Mesenchymal stem cell (in vitro differentiated cells and primary cell): ENCODE measurements around the gene DIS3L2.

Experiments used
- DNase-seq: peaks from one replicate; pipeline ENCODE4 v3.0.0-alpha.2; 2013
- H2AFZ ChIP-seq: one replicate; pipeline ENCODE4 v1.6.1; 2013; ENCODE audit warnings: low read depth, mild to moderate bottlenecking, control low read depth, inconsistent platforms, low read length, moderate library complexity
- H2AK5ac ChIP-seq: 2 replicates; pipeline ENCODE4 v1.6.1; 2013; ENCODE audit warnings: low read length, moderate library complexity, mild to moderate bottlenecking, inconsistent platforms; ENCODE audit not compliant: severe bottlenecking
- H2BK120ac ChIP-seq: one replicate; pipeline ENCODE4 v1.6.1; 2013; ENCODE audit warnings: low read depth, mild to moderate bottlenecking, inconsistent platforms, low read length, moderate library complexity
- H2BK12ac ChIP-seq, 2 experiments: one replicate each; pipeline ENCODE4 v1.6.1; 2013; ENCODE audit warnings: inconsistent platforms in 2 of 2, low read length in 2 of 2, mild to moderate bottlenecking in 2 of 2, moderate library complexity in 2 of 2, control low read depth in 1 of 2
- H2BK15ac ChIP-seq: one replicate; pipeline ENCODE4 v1.6.1; 2013; ENCODE audit warnings: mild to moderate bottlenecking, low read depth, inconsistent platforms; ENCODE audit not compliant: poor library complexity, severe bottlenecking
- H2BK5ac ChIP-seq: 2 replicates; pipeline ENCODE4 v1.6.1; 2013; ENCODE audit warnings: low read depth, mild to moderate bottlenecking, low read length, control low read depth, inconsistent platforms; ENCODE audit not compliant: poor library complexity, severe bottlenecking
- H3K14ac ChIP-seq, 2 experiments: one replicate each; pipeline ENCODE4 v1.6.1; 2013; ENCODE audit warnings: inconsistent platforms in 2 of 2, low read length in 2 of 2, control low read depth in 1 of 2, mild to moderate bottlenecking in 1 of 2, moderate library complexity in 1 of 2
- H3K18ac ChIP-seq, 2 experiments: one replicate each; pipeline ENCODE4 v1.6.1; 2013; ENCODE audit warnings: inconsistent platforms in 2 of 2, low read length in 2 of 2, control low read depth in 1 of 2, low read depth in 1 of 2, mild to moderate bottlenecking in 1 of 2
- H3K23ac ChIP-seq, 2 experiments: one replicate each; pipeline ENCODE4 v1.6.1; 2013; ENCODE audit warnings: inconsistent platforms in 2 of 2, low read length in 2 of 2, mild to moderate bottlenecking in 2 of 2, moderate library complexity in 2 of 2, control low read depth in 1 of 2
- H3K27ac ChIP-seq: 2 replicates; pipeline ENCODE4 v1.5.1; 2013; ENCODE audit warnings: mild to moderate bottlenecking, moderate library complexity, low read length, control low read depth, inconsistent platforms; ENCODE audit not compliant: poor library complexity, severe bottlenecking
- H3K27me3 ChIP-seq, 2 experiments: 2 replicates each; pipeline versions ENCODE4 v1.6.1 to v1.7.0; 2013; ENCODE audit warnings: low read length in 2 of 2, mild to moderate bottlenecking in 2 of 2, moderate library complexity in 2 of 2, control low read depth in 1 of 2, inconsistent platforms in 1 of 2; ENCODE audit not compliant: control insufficient read depth in 1 of 2, insufficient read depth in 1 of 2
- H3K36me3 ChIP-seq, 2 experiments: 2 replicates each; pipeline versions ENCODE4 v1.6.1 to v1.7.0; 2013; ENCODE audit warnings: low read length in 2 of 2, control low read depth in 1 of 2, inconsistent platforms in 1 of 2, low read depth in 1 of 2, mild to moderate bottlenecking in 1 of 2; ENCODE audit not compliant: insufficient read depth in 2 of 2, control insufficient read depth in 1 of 2
- H3K4ac ChIP-seq, 2 experiments: one replicate each; pipeline ENCODE4 v1.6.1; 2013; ENCODE audit warnings: inconsistent platforms in 2 of 2, low read length in 2 of 2, mild to moderate bottlenecking in 2 of 2, moderate library complexity in 2 of 2, control low read depth in 1 of 2, low read depth in 1 of 2
- H3K4me1 ChIP-seq: 2 replicates; pipeline ENCODE4 v1.6.1; 2013; ENCODE audit warnings: low read depth, low read length, control low read depth; ENCODE audit not compliant: control insufficient read depth, insufficient read depth
- H3K4me2 ChIP-seq: 2 replicates; pipeline ENCODE4 v1.6.1; 2013; ENCODE audit warnings: low read length, mild to moderate bottlenecking, inconsistent platforms; ENCODE audit not compliant: poor library complexity, severe bottlenecking
- H3K4me3 ChIP-seq, 2 experiments: 2 replicates each; pipeline versions ENCODE4 v1.5.1 to v1.7.0; 2013; ENCODE audit warnings: low read length in 2 of 2, mild to moderate bottlenecking in 2 of 2, control low read depth in 1 of 2, low read depth in 1 of 2; ENCODE audit not compliant: insufficient read depth in 1 of 2
- H3K79me1 ChIP-seq: replicated peaks from 2 replicates; pipeline ENCODE4 v1.6.1; 2013; ENCODE audit warnings: mild to moderate bottlenecking, control low read depth, low read length, inconsistent platforms; ENCODE audit not compliant: poor library complexity, severe bottlenecking
- H3K9ac ChIP-seq: 2 replicates; pipeline ENCODE4 v1.7.0; 2013; ENCODE audit warnings: mild to moderate bottlenecking, low read length, moderate library complexity
- H3K9me3 ChIP-seq: 2 replicates; pipeline ENCODE4 v1.7.0; 2013; ENCODE audit warnings: mild to moderate bottlenecking, low read length; ENCODE audit not compliant: control insufficient read depth
- H4K8ac ChIP-seq: one replicate; pipeline ENCODE4 v1.6.1; 2013; ENCODE audit warnings: inconsistent platforms, mild to moderate bottlenecking, low read length, moderate library complexity
- H4K91ac ChIP-seq: one replicate; pipeline ENCODE4 v1.6.1; 2013; ENCODE audit warnings: mild to moderate bottlenecking, low read length, inconsistent platforms
- WGBS: methylation state at CpG from one replicate; pipeline ENCODE4 v1.1.7; 2013; ENCODE audit warnings: mixed read lengths; 5-methylcytosine and 5-hydroxymethylcytosine counted together

Gene DIS3L2

DNA sequence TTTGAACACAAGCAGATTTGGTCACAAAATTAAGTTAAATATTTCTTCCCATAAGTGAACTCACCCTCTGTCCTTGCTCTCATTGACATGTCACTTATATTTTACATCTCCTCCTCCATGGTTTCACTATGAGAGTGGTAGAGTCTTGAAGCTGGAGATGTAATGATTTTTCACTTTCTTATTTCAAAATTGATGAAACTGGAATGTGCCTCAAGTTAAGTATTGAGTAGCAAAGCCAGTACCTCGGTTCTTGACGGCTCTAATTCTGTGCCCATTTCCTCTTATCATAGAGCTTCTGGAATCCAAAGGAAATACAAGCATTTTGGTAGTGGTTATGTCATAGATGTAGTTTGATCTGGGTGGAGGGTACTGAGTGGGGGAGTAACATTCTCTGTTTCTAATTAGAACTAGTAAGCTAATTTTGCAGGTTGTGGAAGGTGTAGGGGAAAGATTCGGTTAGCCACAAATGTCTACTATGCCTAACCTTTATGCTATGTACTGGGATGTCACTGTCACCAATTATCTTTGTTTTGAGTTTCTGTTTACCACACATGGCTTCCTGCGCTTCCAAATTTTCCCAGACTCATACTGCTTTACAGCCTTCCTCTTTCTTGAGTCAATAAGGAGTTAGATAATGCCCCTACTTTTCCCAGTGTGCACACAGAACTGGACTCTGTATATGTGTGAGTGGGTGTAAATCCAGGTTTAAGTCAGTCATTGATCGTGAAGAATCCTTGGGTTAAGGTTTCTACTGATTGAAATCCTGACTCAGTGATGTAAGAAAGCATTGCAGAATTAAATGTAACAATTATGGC is 96.8 kb downstream of the DIS3L2 start:
- H3K36me3 ChIP-seq: peaks cover 0 to 1% of the 10 kb centered on the region in 2 experiments
- H2AFZ ChIP-seq: no peak overlapping the region
- H3K27ac ChIP-seq: no peak overlapping the region
- no peak overlapping the region for H3K4me2 ChIP-seq
- WGBS: 98% methylated on average over 5 of the region's 5 CpGs
- no peaks in the 10 kb centered on the region for H3K4me1 ChIP-seq
- no peak overlapping the region for H2BK15ac ChIP-seq
- H3K9me3 ChIP-seq: no peaks in the 10 kb centered on the region
- DNase-seq: no peak
- no peak overlapping the region for H2BK120ac ChIP-seq
- H2AK5ac ChIP-seq: no peak overlapping the region
- H2BK5ac ChIP-seq: no peak overlapping the region
- H2BK12ac ChIP-seq: no peak overlapping the region
- H3K4me3 ChIP-seq: no peak overlapping the region
- H3K18ac ChIP-seq: no peak overlapping the region
- H4K91ac ChIP-seq: no peak overlapping the region
- no peak overlapping the region for H3K14ac ChIP-seq
- peaks cover 33% of the 10 kb centered on the region for H3K79me1 ChIP-seq
- H3K4ac ChIP-seq: no peak overlapping the region
- no peak overlapping the region for H3K9ac ChIP-seq
- no peak overlapping the region for H4K8ac ChIP-seq
- H3K23ac ChIP-seq: no peak overlapping the region
- no peaks in the 10 kb centered on the region for H3K27me3 ChIP-seq

GRCh38 chr2:232058931-232059330 is 97.4 kb downstream of the DIS3L2 start:
- Histone ChIP-seq H2BK12ac (no peak overlapping the region), H3K9me3 (no peaks in the 10 kb centered on the region), H2AFZ (no peak overlapping the region), H3K79me1 (peaks cover 29% of the 10 kb centered on the region), H3K9ac (no peak overlapping the region), H2BK120ac (no peak overlapping the region), H3K23ac (no peak overlapping the region), H2AK5ac (no peak overlapping the region), H3K4ac (no peak overlapping the region), H3K4me3 (no peak overlapping the region), H3K27me3 (no peaks in the 10 kb centered on the region), H3K18ac (no peak overlapping the region), H4K91ac (no peak overlapping the region), H3K27ac (no peak overlapping the region), H3K4me2 (no peak overlapping the region), H3K4me1 (no peaks in the 10 kb centered on the region), H2BK15ac (no peak overlapping the region), H2BK5ac (no peak overlapping the region), H3K14ac (no peak overlapping the region), H3K36me3 (no peaks in the 10 kb centered on the region), H4K8ac (no peak overlapping the region)
- DNase-seq: no peak

DNA sequence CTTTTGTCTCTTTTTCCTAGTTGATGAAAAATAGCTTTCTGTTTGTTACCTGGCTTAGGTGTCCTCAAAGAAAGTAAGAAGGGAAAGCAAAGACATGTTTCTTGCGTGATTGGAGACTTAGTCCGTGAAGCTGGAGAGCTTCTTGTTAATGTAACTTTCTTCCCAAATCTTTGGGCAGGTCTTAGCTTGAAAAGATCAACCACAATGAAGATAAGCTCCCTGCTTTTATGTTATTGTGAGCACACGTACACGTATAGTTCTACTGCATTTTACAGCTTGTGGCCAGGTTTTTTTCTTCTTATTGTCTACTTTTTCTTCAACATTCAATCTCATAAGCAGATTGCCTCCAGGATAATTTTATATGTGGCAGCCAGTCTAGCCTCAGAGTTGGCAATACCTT is 99.8 kb downstream of the DIS3L2 start:
- Histone ChIP-seq H3K23ac (no peak overlapping the region), H3K27me3 (no peaks in the 10 kb centered on the region), H3K4me3 (no peak overlapping the region), H4K8ac (no peak overlapping the region), H3K4ac (no peak overlapping the region), H2BK12ac (no peak overlapping the region), H2AFZ (no peak overlapping the region), H3K9me3 (no peaks in the 10 kb centered on the region), H2BK5ac (no peak overlapping the region), H4K91ac (no peak overlapping the region), H3K9ac (no peak overlapping the region), H3K14ac (no peak overlapping the region), H3K79me1 (peaks cover 33% of the 10 kb centered on the region), H3K18ac (no peak overlapping the region), H3K27ac (no peak overlapping the region), H2AK5ac (no peak overlapping the region), H3K4me2 (no peak overlapping the region), H3K4me1 (no peaks in the 10 kb centered on the region), H3K36me3 (no peaks in the 10 kb centered on the region), H2BK15ac (no peak overlapping the region), H2BK120ac (no peak overlapping the region)
- 100% methylated on average over 4 of the region's 4 CpGs for WGBS
- no peak for DNase-seq

DNA sequence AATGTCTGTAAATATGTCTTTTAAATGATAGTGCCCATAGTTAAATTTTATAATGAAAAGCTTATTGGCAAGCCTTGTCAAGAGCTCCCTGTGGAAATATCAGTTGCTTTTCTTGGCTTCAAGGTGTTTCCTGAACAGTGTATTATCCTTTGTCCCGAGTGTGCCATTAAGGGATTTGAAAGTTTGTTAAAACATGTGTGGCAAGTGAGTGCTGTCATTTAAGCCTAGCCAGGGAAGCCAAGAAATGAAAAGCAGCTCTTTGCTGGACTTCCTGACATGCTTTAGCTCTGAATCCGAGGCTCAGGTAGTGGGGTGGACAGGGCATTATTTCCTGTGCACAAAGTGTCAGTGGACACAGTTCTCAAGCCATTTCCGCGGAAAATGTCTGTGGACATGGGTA is 111.5 kb downstream of the DIS3L2 start:
- H3K14ac ChIP-seq: no peak overlapping the region
- no peak overlapping the region for H3K27ac ChIP-seq
- no peak overlapping the region for H2BK5ac ChIP-seq
- H3K9me3 ChIP-seq: no peaks in the 10 kb centered on the region
- H2AK5ac ChIP-seq: no peak overlapping the region
- no peaks in the 10 kb centered on the region for H3K36me3 ChIP-seq
- no peak overlapping the region for H3K23ac ChIP-seq
- H3K4me3 ChIP-seq: no peak overlapping the region
- peaks cover 24% of the 10 kb centered on the region for H3K79me1 ChIP-seq
- no peak overlapping the region for H3K9ac ChIP-seq
- peaks cover 6% of the 10 kb centered on the region for H3K4me1 ChIP-seq
- no peak overlapping the region for H3K4ac ChIP-seq
- no peak overlapping the region for H2BK12ac ChIP-seq
- no peak overlapping the region for H2BK15ac ChIP-seq
- H4K8ac ChIP-seq: no peak overlapping the region
- H3K4me2 ChIP-seq: no peak overlapping the region
- WGBS: 82% methylated on average over 4 of the region's 4 CpGs
- no peak overlapping the region for H3K18ac ChIP-seq
- DNase-seq: no peak
- H3K27me3 ChIP-seq: no peaks in the 10 kb centered on the region
- H2AFZ ChIP-seq: no peak overlapping the region
- H2BK120ac ChIP-seq: no peak overlapping the region
- no peak overlapping the region for H4K91ac ChIP-seq
